SK-N-SH (cell line): ENCODE results near the gene SPEF1. TPM values are rescaled to one million over a fixed set of nuclear protein-coding genes. Genes with fewer than 3 reads are reported as not detected.

ENCODE experiments used
- CTCF ChIA-PET: fragments of 300-600, 350-600 bp; formaldehyde crosslinking; extraction: SDS; loops from one replicate; lab custom pipeline; 2021; lab: Yijun Ruan, JAX
- POLR2A ChIA-PET: fragments of 350-600 bp; sonication (Branson Sonifier 250); formaldehyde crosslinking; extraction: SDS; loops from one replicate; lab custom pipeline; 2020; ENCODE audit warnings: antibody characterized with exemption, inconsistent platforms; lab: Yijun Ruan, JAX
- DNase-seq: peaks from one replicate; pipeline ENCODE4 v3.0.0; 2012
- H2AFZ ChIP-seq: fragments of 200-600 bp; sonication (generic); 2 replicates; pipeline ENCODE4 v1.8.1; 2016; ENCODE audit warnings: antibody characterized with exemption, mild to moderate bottlenecking, low read depth
- H3F3A ChIP-seq: fragments of 200-600 bp; sonication (generic); replicated peaks from 2 replicates; pipeline ENCODE3; 2016; ENCODE audit warnings: antibody characterized with exemption, mild to moderate bottlenecking; ENCODE audit not compliant: insufficient read depth
- H3K27ac ChIP-seq, 2 experiments: fragments of 200-500 bp in 1 of 2; fragments of 200-600 bp in 1 of 2; sonication (Bioruptor generic) in 1 of 2; sonication (generic), shearing (Covaris generic) in 1 of 2; 2 replicates each; pipeline versions ENCODE4 v1.5.1 to v1.6.1; 2014 to 2016; ENCODE audit warnings: low read depth in 2 of 2, inconsistent platforms in 1 of 2, low read length in 1 of 2, mild to moderate bottlenecking in 1 of 2, mixed read lengths in 1 of 2
- H3K27me3 ChIP-seq: fragments of 200-600 bp; sonication (generic), shearing (Covaris generic); 2 replicates; pipeline ENCODE4 v1.6.1; 2016; ENCODE audit warnings: mixed run types; ENCODE audit not compliant: insufficient read depth
- H3K36me3 ChIP-seq, 2 experiments: fragments of 200-500 bp in 1 of 2; fragments of 200-600 bp in 1 of 2; sonication (Bioruptor generic) in 1 of 2; sonication (generic) in 1 of 2; replicated peaks in 1 of 2; 2 replicates each; pipeline versions ENCODE3 to v1.5.1; 2014 to 2016; ENCODE audit warnings: low read length in 1 of 2, mild to moderate bottlenecking in 1 of 2; ENCODE audit not compliant: insufficient read depth in 2 of 2, control insufficient read depth in 1 of 2
- H3K4me1 ChIP-seq, 2 experiments: fragments of 200-500 bp in 1 of 2; fragments of 200-600 bp in 1 of 2; sonication (Bioruptor generic) in 1 of 2; sonication (generic), shearing (Covaris generic) in 1 of 2; 2 replicates each; pipeline versions ENCODE4 v1.5.1 to v1.6.1; 2014 to 2016; ENCODE audit warnings: low read depth in 1 of 2, low read length in 1 of 2, mixed run types in 1 of 2; ENCODE audit not compliant: insufficient read depth in 2 of 2, control insufficient read depth in 1 of 2
- H3K4me2 ChIP-seq: fragments of 200-600 bp; sonication (generic), shearing (Covaris generic); 2 replicates; pipeline ENCODE4 v1.6.1; 2017; ENCODE audit warnings: mixed run types
- H3K4me3 ChIP-seq, 2 experiments: fragments of 200-500 bp in 1 of 2; fragments of 200-600 bp in 1 of 2; sonication (Bioruptor generic) in 1 of 2; sonication (generic), shearing (Covaris generic) in 1 of 2; 2 replicates each; pipeline versions ENCODE4 v1.5.1 to v1.8.1; 2014 to 2016; ENCODE audit warnings: low read depth in 2 of 2, inconsistent platforms in 1 of 2, low read length in 1 of 2, mild to moderate bottlenecking in 1 of 2, mixed read lengths in 1 of 2, moderate library complexity in 1 of 2
- H3K79me2 ChIP-seq: fragments of 200-600 bp; sonication (generic); 2 replicates; pipeline ENCODE4 v1.8.1; 2017; ENCODE audit warnings: mild to moderate bottlenecking; ENCODE audit not compliant: insufficient read depth
- H3K9ac ChIP-seq: fragments of 200-600 bp; sonication (generic); 2 replicates; pipeline ENCODE4 v1.6.1; 2017; ENCODE audit warnings: mixed run types
- H3K9me2 ChIP-seq: fragments of 200-600 bp; sonication (generic); 2 replicates; pipeline ENCODE4 v1.6.1; 2017; ENCODE audit warnings: mixed run types
- H3K9me3 ChIP-seq: fragments of 200-600 bp; sonication (generic); 2 replicates; pipeline ENCODE4 v1.6.1; 2017; ENCODE audit warnings: mixed run types, mild to moderate bottlenecking, moderate library complexity
- H4K20me1 ChIP-seq: fragments of 200-600 bp; sonication (generic); 2 replicates; pipeline ENCODE4 v1.6.1; 2017; ENCODE audit warnings: mild to moderate bottlenecking, mixed run types; ENCODE audit not compliant: insufficient read depth
- ELF1 ChIP-seq: IDR thresholded peaks from 2 replicates; pipeline ENCODE4 v1.4.0; 2012
- EZH2phosphoT487 ChIP-seq: fragments of 200-600 bp; sonication (generic); IDR thresholded peaks from 2 replicates; pipeline ENCODE4 v1.6.1; 2017; ENCODE audit warnings: low read depth, mixed run types, mild to moderate bottlenecking, antibody characterized with exemption, moderate library complexity, borderline replicate concordance
- FOXM1 ChIP-seq: IDR thresholded peaks from 2 replicates; pipeline ENCODE4 v1.4.0; 2012; ENCODE audit warnings: low read depth, mild to moderate bottlenecking
- GABPA ChIP-seq: IDR thresholded peaks from 2 replicates; pipeline ENCODE4 v1.4.0; 2012; ENCODE audit warnings: low read depth, mild to moderate bottlenecking
- JUND ChIP-seq: IDR thresholded peaks from 2 replicates; pipeline ENCODE4 v1.4.0; 2012
- NFIC ChIP-seq: IDR thresholded peaks from 2 replicates; pipeline ENCODE4 v1.4.0; 2012; ENCODE audit warnings: borderline replicate concordance
- RCOR1 ChIP-seq: fragments of 150-350 bp; IDR thresholded peaks from 2 replicates; pipeline ENCODE4 v1.6.1; 2017; ENCODE audit warnings: antibody characterized with exemption, low read length
- SMC3 ChIP-seq: IDR thresholded peaks from 2 replicates; pipeline ENCODE4 v1.6.1; 2012; ENCODE audit warnings: low read depth, low read length, improper control_type of control experiment
- TCF12 ChIP-seq: IDR thresholded peaks from 2 replicates; pipeline ENCODE4 v1.4.0; 2012
- WGBS: methylation state at CpG from one replicate; pipeline ENCODE4 v1.1.6; 2017; ENCODE audit warnings: low lambda C conversion rate; 5-methylcytosine and 5-hydroxymethylcytosine counted together
- polyA plus RNA-seq, 3 experiments: library from polyadenylated mRNA; depleted of rRNA; stranded (reverse); fragments of >200 nt; gene quantifications; 2 replicates each; pipeline ENCODE4 v1.2.3, GENCODE V29; 2012
- TF ChIP-seq, protein P1 (sequence below): fragments of 200-600 bp; sonication (generic); IDR thresholded peaks from 2 replicates; pipeline ENCODE4 v1.6.1; 2017; ENCODE audit warnings: antibody characterized with exemption, mild to moderate bottlenecking, moderate library complexity
- TF ChIP-seq, protein P2 (sequence below): fragments of 150-350 bp; IDR thresholded peaks from 2 replicates; pipeline ENCODE4 v1.6.1; 2016; ENCODE audit warnings: mild to moderate bottlenecking, low read depth, low read length

The SPEF1 gene
- polyA plus RNA-seq, 1 of the 3 experiments (the other 2 are of a cell fraction): 1.6 TPM

DNA sequence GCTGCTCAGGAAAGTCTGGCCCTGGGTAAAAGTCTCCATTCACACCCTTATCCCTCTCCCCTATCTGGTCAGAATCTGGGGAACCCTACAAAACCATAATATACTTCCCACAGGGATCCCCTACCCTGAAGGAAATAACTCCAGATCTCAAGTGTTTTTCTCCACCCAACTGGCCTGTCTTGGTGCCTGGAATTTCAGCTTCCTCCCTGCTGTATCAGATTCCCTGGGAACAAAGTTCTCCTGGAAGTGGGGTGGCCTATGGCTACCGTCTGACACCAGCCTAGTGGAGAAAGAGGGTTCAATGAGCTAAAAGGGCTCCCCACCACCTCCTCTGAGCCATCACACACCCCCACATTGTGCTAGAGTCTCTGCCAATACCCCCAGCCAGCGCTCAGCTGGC, 33.8 kb downstream of the SPEF1 start:
- no peaks in the 10 kb centered on the region for H3K79me2 ChIP-seq
- no peaks in the 10 kb centered on the region for H3F3A ChIP-seq
- H3K4me3 ChIP-seq: no peak overlapping the region
- no peak overlapping the region for H3K27ac ChIP-seq
- no peak for TF ChIP-seq FOXM1
- TF ChIP-seq RCOR1: no peak
- TF ChIP-seq NFIC: no peak
- TF ChIP-seq GABPA: no peak
- no peak for TF ChIP-seq EZH2phosphoT487
- no peak for TF ChIP-seq JUND
- TF ChIP-seq, protein P1, sequence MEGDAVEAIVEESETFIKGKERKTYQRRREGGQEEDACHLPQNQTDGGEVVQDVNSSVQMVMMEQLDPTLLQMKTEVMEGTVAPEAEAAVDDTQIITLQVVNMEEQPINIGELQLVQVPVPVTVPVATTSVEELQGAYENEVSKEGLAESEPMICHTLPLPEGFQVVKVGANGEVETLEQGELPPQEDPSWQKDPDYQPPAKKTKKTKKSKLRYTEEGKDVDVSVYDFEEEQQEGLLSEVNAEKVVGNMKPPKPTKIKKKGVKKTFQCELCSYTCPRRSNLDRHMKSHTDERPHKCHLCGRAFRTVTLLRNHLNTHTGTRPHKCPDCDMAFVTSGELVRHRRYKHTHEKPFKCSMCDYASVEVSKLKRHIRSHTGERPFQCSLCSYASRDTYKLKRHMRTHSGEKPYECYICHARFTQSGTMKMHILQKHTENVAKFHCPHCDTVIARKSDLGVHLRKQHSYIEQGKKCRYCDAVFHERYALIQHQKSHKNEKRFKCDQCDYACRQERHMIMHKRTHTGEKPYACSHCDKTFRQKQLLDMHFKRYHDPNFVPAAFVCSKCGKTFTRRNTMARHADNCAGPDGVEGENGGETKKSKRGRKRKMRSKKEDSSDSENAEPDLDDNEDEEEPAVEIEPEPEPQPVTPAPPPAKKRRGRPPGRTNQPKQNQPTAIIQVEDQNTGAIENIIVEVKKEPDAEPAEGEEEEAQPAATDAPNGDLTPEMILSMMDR: no peak
- TF ChIP-seq SMC3: no peak
- no peak for TF ChIP-seq ELF1
- H3K4me2 ChIP-seq: no peak overlapping the region
- H3K27me3 ChIP-seq: no peaks in the 10 kb centered on the region
- CTCF ChIA-PET: interaction anchor here (1.0 to 9.8 kb wide), 7 partner anchors 11 to 70 kb away, joined by 3 to 151 read pairs (median 14); partner anchors contain the start of genes ADISSP and CENPB
- H3K9me2 ChIP-seq: no peaks in the 10 kb centered on the region
- H3K36me3 ChIP-seq: peaks cover 0 to 3% of the 10 kb centered on the region in 2 experiments
- H2AFZ ChIP-seq: no peak overlapping the region
- no peak overlapping the region for H3K9ac ChIP-seq
- DNase-seq: no peak
- no peaks in the 10 kb centered on the region for H4K20me1 ChIP-seq
- H3K4me1 ChIP-seq: peaks cover 0 to 9% of the 10 kb centered on the region in 2 experiments; a peak in 1 of 4 replicates
- 75% methylated on average over 2 of the region's 2 CpGs for WGBS
- no peaks in the 10 kb centered on the region for H3K9me3 ChIP-seq
- POLR2A ChIA-PET: no interaction called here

DNA sequence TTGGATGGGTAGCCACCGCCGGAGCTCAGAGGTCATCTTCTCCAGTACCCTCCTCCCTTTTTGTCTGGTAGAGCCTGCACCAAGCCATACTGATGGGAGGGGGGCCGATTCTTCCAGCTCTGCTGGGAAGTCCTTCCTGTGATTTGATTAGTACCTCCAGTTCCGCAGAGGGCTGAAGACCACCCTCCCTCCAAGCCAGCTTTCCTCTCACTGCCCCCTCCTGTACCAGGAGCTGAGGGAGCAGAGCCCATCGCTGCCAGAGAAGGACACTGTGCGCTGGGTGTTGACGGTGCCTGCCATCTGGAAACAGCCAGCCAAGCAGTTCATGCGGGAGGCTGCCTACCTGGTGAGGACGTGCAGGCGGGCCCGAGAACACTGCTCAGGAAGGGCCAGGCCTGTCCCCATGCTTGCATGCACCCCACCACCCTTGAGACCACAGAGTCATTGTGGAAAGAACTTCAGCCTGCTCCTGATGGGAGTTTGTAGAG, 35.5 kb downstream of the SPEF1 start:
- 77% methylated on average over 8 of the region's 11 CpGs for WGBS
- Histone ChIP-seq H3K36me3 (no peaks in the 10 kb centered on the region), H3K9me2 (no peaks in the 10 kb centered on the region), H3K9me3 (no peaks in the 10 kb centered on the region), H3K79me2 (no peaks in the 10 kb centered on the region), H2AFZ (no peak overlapping the region), H3K27me3 (no peaks in the 10 kb centered on the region), H3F3A (no peaks in the 10 kb centered on the region), H3K9ac (no peak overlapping the region), H3K4me1 (peaks cover 0 to 17% of the 10 kb centered on the region in 2 experiments; a peak in 1 of 4 replicates), H3K4me2 (no peak overlapping the region), H4K20me1 (no peaks in the 10 kb centered on the region), H3K4me3 (no peak overlapping the region), H3K27ac (no peak overlapping the region)
- POLR2A ChIA-PET: no interaction called here
- DNase-seq: no peak
- no peak for TF ChIP-seq ELF1
- TF ChIP-seq, protein P2, sequence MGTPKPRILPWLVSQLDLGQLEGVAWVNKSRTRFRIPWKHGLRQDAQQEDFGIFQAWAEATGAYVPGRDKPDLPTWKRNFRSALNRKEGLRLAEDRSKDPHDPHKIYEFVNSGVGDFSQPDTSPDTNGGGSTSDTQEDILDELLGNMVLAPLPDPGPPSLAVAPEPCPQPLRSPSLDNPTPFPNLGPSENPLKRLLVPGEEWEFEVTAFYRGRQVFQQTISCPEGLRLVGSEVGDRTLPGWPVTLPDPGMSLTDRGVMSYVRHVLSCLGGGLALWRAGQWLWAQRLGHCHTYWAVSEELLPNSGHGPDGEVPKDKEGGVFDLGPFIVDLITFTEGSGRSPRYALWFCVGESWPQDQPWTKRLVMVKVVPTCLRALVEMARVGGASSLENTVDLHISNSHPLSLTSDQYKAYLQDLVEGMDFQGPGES: no peak
- TF ChIP-seq TCF12: no peak
- CTCF ChIA-PET: interaction anchor here (1.1 to 7.6 kb wide), 8 partner anchors 9 to 109 kb away, joined by 3 to 60 read pairs (median 6); partner anchors contain the start of genes ADISSP and SIGLEC1
